Germinal center (tissue), 1 donor: ENCODE results near the gene NXPH3.
"Not testable (repeated sequence)": the region's sequence is repeated elsewhere in the genome, so short reads cannot be mapped to it uniquely, and the experiment has no call there.

Source experiments
- DNase-seq: peaks from one replicate; pipeline ENCODE4 v3.0.0; 2012; ENCODE audit warnings: mixed read lengths, low spot score

NXPH3 gene

DNA sequence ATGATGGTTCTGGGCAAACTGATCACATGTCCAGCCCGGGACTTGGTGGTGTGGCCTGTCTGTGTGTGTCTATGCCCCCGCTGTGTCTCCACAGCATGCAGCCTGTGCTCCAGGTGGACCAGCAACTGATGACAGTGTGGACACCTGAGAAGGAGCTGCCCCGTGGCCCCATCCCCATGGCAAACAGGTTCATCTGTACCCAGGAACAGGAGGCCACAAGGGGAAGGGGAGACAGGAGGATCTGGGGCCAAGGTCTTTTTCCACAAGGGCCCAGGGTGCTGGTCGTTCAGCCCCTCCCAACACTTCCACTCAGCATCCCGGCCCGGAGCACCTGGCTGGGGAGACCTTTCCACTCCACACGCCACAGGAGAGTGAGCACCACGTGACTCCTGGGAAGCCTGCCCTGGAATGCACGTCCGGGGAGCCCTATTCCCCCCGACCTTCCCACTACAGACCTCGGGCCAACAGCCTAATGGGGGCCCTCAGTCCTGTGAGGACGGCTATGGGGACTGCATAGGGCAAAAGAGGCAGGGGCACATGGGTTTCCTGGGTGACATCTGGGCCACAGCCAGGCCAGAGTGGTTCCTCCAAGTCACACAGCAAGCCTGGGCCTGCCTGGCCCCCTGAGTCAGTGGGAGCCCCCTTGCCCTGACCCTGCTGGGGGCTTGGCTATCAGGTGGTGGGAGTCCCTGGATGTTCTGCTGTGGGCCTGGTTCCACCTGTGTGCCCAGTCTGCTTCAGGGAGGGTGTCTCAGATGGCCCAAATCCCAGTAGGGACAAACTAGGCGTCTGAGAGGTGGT lies 20.8 kb upstream of the NXPH3 start:
- no peak for DNase-seq

DNA sequence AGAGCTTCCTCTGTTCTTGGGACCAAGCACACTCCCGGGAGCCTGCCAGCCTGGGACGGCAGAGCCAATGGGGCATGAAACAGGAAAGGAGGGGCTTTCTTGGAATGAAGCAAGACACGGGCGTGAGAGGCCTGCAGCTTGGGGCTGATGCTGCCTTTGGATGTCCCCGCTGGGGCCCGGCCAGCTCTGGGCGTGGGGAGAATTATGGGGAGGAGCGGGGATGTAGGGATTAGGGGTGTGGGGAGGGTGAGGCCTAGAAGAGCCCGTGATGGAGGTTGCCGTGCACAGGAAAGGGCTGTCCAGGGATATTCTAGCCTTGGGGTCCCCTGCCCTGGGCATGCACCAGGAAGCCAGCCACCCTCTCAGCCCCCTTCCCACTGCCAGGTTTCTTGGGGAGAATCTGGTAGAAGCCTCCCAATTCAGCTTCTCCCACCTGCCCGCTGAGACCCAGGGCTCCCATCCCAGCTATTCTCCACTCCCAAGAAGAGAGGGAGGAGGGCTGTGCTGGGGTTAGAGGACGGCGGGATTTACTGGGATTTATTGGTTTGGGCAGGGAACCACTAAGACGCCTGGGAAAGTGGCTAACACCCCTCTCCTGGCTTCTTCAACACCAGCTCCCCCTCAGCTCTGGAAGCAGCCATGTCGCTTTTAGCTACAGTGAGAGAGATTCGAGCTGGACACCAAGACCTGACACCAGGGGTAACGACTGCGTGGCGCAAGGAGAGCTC lies 20.0 kb upstream of the NXPH3 start:
- no peak for DNase-seq

DNA sequence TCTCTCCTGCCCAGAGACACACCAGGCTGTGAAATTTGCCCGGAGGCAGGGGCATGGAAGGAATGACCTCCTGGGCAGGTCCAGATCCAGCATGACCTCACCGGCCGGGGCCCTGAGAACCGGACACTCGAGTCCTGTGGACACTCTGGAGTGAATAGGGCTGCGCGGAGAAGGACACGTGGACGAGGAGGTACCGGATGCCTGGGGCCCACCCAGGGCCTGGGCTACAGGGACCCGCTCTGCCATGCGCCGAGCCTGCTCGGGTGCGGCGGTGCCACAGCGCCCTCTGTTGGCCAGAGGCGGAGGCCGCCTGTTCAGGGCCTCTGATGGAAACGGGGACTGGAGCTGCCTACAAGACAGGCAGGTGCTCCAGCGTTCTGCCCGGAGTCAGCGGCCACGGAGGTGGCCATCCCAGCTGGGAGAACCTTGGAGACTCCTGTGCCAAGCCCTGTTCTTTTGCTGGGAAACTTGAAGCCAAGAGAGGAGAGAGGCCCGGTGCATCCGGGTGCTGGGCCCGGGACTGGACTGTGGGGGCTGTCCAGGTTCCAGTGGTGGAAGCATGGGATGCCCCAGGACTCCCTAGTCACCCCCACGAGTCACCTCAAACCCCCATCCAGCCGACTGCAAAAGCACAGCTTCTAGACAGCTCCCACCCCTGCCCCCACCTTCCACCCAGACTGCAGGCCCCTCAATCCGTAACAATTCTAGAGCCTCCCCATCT lies 19.3 kb upstream of the NXPH3 start:
- peak; percentile 89 for DNase-seq

DNA sequence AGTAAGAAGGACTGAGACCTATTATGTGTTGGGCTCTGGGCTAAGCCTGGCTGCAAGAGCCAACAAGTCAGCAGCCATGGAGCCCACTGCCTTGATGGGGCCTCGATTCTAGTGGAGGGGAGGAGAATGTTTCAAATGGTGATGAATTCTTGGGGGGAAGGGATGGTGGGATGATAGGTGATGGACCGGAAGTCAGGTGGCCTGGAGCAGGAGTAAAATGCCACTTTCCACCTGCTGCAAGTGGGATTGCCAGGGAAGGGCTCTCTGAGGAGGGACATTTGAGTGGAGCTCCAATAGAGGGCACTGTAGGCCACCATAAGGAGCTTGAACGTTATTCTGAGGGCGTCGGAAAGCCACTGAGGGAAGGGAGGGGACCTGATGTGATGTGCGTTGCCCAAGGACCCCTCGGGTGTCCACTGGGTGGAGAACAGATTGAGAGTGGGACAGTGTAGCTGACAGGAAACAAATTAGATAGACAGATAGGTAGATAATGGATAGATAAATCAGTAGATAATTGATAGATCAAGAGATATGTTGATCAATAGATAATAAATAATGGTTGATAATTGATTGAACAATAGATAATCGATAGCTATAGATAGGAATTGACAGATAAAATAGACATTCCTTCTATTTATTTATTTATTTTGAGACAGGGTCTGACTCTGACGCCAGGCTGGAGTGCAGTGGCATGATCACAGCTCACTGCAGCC lies 18.2 kb upstream of the NXPH3 start:
- no peak for DNase-seq

DNA sequence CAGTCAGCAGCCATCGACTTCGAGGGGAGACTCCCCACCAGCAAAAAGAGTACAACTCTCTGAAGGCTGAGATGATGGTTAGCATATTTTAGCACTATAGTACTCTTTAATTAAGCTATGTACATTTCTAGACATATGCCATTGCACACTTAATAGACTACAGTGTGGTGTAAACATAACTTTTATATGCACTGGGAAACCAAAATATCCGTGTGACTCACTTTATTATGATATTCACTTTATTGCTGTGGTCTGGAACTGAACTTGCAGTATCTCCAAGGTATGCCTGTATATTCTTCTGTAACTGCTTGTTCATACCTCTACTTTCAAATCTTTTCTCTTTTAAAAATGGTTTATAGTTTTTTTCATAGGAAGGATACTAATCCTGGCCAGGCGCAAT lies 11.0 kb upstream of the NXPH3 start:
- DNase-seq: no peak

DNA sequence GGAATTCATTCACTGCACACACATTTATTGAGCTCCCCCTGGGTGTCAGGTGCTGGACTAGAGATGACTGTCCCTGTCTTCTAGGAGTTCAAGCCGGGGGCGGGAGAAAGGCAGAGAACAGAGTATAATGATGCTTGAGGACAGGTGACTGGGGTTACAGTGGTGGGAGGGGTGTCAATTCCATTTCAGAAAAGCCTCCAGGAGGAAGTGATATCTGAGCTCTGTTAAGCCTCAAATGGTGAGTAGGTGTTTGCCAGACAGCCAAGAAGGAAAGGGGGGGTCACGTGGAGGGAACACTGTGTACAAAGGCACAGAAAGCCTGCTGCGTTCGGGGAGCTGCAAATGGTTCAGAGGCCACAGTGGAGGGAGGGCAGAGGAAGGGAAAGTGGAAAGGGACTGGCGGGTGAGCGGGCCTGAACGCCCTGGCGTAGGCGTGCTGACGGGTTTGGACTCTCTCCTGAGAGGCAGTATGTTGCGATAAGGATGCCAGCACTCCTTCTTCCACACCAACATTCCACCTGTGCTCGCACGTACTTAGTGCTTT lies 9.7 kb upstream of the NXPH3 start:
- DNase-seq: no peak

DNA sequence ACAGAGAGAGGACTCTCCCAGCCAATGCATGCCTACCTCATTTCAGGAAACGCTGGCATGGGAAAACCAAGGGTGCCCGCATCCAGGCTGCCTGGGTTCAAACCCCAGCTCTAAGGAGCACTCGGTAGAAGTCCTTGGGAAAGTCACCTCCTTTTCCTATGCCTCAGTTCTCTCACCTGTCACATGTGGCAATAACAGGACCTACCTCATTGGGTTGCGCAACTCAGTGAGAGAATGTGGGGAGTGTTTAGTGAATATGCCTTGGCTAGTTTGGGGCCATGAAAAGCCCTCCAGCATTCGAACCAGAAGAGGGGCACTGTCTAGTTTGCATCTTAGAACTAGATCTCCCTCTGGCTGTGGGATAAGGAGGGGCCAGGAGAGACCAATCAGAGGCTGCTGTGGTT lies 9.0 kb upstream of the NXPH3 start:
- DNase-seq: no peak

DNA sequence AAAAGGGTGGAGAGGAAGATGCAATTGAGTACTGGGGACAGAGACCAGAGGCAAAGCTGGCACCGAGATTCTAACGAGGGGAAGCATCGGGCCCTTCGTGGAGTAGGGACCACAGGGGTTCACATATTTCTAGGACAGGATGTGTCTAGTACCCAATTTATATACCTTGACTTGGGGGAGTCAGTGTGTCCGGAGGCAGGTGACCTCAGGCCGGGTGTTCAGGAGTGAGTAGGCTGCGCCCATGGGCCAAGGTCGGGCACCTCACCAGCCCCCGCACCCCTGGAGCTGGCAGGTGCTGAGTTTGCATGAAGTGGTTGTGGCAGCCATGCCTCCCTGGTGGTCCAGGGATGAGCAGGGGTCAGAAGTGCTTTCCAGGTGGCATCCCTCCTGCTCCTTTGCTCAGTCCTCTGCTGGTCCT lies 8.6 kb upstream of the NXPH3 start:
- DNase-seq: no peak

DNA sequence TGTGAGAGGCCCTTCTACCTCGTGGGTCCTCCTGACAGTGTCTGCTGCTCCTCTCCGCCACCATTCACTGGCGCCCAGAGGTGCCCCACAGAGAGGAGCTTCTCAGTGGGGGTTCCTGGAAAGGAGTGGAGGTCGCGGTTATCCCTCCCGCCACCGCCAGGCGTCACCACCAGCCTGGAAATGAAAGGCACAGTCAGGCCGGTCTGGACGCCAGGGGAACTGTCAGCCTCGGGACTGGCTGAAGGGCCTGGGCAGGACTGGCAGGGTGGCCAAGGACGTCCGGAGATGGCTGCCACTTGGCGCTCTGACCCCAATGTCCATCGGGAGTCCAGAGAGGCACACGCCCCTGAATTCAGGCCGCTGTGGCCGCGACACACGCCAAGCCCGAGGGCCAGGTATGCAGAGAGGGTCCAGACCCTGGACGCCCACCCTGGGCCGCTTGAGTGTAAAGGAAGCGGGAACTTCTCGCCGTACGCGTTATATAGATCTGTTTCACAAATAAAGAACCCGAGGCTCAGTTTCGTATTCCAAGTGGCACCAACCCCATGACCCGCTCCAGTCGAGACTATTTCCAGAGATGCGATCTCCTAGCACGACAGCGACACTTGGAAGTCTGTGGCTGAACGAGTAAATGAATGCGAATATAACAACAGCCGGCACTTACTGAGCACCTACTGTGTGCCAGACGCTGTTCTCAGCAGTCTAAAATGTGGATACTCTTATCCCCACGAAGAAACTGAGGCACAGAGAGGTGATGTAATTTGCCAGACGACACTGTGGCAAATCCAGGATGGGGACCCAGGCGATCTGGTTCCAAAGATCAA lies 7.6 kb upstream of the NXPH3 start:
- DNase-seq: peak; percentile 72

DNA sequence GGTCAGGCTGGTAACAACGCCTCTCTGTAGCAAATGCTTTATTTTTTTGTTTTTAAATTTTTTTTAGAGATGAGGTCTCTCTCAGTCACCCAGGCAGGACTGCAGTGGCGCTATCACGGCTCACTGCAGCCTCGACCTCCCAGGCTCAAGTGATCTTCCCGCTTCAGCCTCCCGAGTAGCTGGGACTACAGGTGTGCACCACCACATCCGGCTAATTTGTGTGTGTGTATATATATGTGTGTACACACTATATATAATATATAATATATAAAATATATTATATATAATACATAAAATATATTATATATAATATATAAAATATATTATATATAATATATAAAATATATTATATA lies 7.0 kb upstream of the NXPH3 start:
- not testable (repeated sequence) for DNase-seq

DNA sequence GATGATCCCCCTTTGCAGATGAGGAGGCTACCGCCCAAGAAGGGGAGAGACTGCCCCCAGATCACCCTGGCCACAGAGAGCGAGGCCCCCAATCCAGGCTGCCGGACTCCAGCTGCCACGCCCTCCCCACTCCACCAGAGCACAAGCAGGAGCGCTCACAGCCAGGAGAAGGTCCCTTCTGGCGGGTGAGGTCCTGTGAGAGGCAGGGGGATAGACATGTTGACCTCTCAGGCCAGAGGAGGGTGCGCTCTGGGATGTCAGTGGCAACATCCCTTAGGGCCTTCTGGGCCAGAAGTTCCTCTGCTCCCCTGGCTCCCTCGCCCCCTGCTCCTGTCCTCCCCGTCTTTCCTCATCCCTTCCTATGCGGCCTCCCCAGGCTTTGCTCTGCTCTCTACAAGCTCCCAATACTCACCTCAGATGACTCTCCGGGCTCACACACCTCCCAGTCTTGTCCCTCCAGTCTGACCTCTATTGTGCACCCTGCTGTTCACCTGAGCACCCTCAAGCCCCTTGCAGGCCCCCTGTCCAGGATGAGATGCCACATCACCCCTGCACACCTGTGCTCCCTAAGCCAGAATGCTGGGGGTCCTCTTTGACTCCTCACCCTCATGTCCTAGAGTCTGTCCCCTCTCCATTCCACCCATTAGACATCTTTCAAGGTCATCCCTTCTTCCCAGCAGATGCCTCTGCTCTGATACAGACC lies 5.0 kb upstream of the NXPH3 start:
- DNase-seq: no peak

DNA sequence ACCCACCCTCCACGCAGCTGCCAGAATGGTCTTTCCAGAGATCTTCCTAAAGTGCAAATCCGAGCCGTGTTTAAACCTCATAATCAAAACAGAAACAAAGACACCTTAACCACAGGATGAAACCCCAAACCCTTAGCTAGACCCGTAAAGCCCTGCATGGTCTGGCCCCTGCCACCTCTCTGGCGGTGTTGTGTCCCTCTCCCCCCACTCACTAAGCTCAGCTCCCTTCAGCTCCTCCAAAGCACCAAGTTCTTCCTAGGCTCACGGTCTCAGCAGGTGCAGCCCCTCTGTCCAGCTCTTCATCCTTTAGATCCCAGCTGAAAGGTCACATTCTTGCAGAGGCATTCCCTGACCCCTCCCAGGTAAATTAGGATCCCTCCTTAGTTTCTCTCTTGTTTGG lies 4.4 kb upstream of the NXPH3 start:
- DNase-seq: no peak

DNA sequence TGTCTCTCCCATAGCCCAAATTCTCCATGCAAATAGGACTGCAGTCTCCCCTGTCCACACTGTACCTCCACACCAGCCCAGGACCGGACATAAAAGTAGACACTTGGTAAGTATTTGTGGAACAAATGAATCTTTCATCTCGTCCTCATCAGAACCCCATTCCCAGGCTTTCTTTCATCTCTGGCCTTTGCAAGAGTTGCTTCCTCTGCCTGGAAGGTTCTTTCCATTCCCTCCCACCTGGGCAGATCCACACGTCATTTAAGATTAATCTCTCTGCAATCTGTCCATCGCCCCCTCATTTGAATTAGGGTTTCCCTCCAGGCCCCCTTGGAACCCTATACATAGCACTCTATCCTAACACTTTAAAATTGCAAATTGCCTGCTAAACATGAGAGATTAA lies 3.9 kb upstream of the NXPH3 start:
- DNase-seq: no peak

DNA sequence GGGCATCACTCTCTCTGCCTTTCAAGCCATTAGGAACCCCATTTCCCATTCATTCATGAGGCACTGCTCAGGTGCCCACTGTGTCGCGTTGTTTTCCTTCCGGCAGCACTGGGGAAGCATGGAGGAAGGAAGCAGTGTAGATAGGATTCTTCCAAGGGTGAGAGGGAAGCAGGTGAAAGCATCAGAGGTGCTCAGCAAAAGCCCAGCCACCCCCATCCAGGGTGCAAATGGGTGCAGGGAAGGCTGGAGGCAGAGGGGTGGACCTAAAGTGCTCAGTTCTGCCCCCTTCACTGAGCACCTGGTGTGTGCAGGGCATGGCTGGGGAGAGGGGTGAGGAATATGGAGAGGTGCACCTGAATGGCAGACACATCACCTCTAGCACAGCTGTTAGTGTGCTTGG lies 3.4 kb upstream of the NXPH3 start:
- no peak for DNase-seq

DNA sequence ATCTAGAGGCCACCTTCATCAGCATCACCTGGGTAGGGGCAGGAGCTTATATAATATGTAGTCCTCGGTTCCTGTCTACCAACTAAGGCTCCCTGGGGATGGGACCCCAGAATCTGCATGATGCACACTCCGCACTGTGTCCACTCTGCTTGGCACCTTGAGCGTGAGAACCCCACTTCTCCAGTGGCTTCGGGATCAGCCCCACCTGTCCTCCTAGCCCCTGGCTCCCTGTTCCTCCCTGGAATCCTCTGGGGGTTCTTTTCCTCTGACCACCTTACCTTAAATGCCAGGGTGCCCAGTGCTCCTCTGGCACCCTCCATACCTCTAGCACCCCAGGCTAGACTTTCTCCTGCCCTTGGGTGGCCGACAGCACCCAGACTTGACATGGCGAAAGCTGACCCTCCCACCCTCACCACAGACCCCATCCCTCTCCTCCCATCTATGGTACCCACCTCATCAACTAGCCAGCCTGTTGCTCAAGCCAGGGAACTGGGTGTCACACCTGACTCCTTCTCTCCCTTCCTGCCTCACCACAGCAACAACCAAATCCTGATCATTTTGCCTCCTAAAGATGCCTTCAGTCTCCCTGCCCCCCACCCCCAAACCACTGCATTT lies 2.8 kb upstream of the NXPH3 start:
- DNase-seq: no peak

DNA sequence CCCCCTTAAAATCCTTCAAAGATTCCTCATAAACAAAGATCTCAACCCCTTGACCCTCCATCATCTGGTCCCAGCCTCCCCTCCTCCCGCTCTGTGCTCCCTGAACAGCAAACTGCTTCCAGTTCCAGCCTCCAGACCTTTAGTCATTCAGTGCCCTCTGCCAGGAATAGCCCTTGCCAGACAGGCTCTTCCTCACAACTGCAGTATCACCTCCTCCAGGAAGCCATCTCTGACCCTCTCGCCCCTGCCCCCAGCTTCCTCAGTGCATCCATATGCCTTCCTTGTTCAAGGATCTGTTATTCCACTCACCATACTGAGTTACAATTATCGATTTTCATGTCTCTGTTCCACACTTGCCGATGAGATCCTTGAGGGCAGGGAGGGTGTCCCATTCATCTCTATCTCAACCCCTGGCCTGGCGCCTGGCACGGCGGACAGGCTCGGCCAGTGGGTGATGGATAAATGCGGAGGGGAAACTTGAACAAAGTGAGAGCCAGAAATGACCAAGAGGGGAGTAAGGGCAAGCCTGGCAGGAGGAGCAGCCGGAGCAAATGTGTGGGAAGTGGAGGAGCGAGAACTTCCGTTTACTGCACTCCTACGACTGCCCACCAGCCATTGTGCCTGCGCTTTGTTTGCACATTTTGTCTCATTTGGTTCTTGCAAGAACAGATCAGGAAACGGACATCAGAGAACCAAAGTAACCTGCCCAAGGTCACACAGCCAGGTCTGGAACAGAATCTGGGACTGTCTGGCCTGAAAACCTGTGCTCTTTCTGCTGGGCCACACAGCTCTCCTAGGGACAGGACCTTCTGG lies 2.0 kb upstream of the NXPH3 start:
- no peak for DNase-seq

DNA sequence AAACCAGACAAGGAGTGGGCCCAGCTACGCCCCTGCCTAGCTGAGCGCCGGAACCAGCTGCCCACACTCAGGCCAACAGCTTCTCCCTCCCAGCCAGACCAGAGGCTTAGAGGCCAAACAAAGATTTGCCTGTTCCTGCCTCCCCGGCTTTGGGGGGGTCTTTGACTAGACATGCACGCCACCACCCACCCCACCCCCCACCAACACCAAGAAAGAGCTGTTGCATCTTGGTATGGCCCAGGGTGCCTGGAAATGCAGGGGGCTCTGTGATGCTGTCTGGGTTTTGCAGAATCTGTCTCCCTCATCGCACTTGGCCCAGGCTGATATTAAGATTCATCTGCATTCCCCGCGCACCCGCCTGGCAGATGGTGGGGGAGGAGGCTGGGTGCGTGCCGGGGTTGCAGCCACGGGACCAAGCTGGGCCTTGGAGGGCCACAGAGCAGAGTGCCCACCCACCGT lies 1.3 kb upstream of the NXPH3 start:
- no peak for DNase-seq

DNA sequence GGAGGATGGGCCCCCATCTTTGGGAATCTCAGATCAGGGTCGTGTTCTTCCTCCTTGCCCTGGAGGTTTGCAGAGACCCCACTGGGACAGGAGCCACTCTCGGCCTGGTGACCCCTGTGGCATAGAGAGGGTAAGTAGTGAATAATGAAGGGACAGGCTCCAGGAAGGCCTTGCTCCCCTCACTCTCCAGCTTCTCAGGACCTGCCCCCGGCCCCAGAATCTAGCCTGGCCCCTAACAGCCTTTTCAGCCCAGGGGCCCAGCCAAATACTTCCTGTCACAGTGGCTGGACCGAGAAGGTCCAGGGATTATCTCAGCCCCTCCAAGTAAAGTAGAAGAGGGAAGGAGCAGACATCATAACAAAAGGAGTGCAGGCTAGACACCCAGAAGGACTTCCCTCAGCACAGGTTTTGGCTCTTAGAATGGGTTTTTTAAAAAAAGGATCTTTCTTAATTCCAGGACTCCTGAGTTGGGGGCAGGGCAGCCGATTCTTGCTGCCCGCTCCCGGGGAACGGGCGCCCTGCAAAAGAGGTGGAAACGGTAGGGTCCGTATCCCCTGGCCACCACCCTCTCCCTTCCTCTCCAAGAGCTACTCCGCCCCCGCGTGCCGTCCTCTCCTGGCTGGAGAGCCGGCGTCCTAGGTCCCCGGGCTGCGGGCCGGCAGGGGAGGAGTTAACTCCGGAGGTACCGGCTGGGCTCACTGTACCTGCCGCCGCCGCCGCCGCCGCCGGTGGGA lies 559 bp upstream of the NXPH3 start:
- no peak for DNase-seq
